HPDE6-E6E7 (cell line): ENCODE data around the gene PLD5.
"Not testable (repeated sequence)": the region's sequence is repeated elsewhere in the genome, so short reads cannot be mapped to it uniquely, and the experiment has no call there.

Source experiments
- DNase-seq: peaks from one replicate; pipeline ENCODE4 v3.0.0; 2011; ENCODE audit warnings: missing footprints; ENCODE audit errors: extremely low spot score

The PLD5 gene

DNA sequence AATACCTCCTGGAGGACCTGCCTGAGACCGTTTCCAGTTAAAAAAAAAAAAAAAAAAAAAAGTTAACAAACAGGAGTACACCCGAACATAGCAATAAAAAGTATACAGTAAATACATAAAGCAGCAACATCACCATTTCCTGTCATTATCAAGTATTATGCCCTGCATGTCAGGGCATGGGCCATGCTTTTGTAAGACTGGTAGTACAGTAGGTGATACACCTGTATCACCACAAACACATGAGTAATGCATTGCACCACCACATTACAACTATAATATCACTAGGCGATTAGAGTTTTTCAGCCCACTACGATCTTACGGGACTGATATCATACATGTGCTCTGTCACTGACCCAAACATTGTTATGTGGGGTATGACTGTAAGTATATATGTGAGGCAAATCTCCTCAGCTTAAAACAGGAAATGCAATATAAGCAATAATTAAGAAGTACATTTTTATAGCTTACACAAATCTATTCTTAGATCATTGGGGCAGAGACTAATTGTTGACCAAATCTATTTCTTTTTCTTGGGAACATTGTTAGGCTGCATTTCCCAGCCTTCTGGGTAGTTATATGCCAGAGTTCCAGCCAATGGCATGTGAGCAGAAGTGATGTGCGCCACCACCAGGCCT is 98.1 kb downstream of the PLD5 start:
- no peak for DNase-seq

DNA sequence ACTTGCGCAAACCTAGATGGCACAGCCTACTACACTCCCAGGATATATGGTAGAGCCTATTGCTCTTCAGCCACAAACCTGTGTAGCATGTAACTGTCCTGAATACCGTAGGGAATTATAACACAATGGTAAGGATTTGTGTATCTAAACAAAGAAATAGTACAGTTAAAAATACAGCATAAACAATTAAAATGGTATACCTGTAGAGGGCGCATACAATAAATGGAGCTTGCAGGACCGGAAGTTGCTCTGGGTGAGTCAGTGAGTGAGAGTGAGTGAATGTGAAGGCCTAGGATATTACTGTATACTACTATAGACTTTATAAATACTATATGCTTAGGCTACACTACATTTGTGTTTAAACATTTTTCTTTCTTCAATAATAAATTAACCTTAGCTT is 99.3 kb downstream of the PLD5 start:
- DNase-seq: no peak

DNA sequence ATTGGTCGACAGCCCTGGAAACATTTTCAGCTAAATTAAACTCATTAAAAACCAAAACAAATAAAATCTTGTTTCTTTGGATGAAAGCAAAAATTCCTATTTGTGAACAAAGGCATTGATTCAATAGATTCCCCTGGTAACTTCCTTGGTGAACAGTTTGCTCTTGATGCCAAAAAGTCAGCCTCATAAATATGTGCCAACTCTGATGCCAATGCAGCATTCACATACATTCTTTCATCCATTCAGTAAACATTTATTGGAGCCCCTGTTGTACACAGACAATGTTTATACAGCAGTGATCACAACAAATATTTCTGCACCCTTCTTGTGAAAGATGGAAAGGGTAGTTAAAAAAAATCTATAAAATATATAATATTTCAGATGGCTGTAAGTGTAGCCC is 107.8 kb downstream of the PLD5 start:
- no peak for DNase-seq

DNA sequence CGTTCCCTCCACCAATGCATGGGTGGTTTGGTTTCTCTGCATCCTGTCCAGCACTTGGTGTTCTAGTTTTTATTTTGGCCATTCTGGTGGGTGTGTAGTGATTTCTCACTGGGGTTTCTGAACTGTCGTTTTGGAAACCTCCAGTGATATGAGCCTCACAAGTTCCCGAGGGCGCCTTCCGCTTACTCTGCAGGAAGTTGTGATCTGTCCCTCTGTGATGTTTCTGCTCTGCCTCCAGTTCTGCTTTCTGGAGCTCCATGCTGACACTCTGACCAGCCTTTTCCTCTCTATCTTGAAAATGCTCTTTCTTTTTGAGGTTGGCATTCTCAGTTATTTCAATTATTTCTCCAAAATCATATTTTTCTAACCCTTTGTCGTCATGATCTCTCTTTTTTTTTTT is 111.6 kb downstream of the PLD5 start:
- DNase-seq: no peak

DNA sequence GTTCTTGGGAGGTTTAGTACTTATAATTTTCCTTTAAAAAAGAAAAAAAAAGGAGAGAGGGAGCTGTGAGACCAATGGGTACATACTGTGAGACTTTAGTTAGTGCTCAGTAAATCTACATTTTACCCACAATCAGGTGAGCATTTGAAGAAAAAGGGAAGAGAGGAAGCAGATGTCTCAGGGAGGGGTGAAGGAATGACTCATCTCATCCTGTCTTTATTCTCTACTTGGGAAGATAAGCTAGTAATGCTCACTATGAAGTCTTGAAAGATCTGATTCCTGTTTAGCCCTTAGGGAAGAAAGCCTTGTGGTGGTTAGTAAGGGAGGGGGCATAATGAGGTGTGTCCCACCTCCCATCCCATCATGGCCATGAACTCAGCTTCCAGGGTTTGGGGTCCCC is 112.6 kb downstream of the PLD5 start:
- DNase-seq: no peak

DNA sequence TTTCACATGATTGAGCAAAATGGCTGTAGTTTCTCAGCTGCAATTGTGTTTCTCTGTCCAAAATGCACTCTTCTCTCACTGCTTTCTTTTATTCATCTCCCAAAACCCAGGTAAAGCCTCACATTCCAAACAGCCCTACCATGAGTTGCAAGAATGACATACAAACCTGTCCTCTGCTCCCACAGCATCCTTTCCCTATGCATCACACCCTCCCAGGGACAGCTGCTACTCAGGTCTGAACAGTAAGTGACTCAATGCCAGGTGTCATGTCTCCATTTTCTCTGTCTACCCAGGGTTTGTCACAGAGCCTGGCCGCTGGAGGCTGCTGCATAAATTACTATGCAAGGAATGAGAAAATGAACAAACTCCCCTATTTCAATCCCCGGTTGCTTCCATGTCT is 118.5 kb downstream of the PLD5 start:
- DNase-seq: no peak

DNA sequence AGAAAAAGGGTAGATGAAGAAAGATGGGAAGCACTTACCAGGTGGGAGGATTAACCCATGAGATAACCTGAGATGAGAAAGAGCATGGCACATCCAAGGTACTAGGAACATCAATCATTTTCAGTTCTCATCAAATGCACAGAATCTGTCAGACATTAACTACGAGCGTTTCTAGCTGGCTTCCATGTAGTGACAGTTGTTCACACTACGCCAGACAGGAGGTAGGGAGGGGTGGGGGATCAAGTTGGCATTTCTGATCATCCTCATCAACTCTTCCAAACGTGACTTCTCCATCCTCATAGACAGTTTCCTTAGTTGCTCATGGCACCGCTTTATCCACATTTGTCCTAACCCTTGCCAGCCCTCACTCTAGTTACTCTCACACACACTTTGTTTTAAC is 120.2 kb downstream of the PLD5 start:
- DNase-seq: no peak

DNA sequence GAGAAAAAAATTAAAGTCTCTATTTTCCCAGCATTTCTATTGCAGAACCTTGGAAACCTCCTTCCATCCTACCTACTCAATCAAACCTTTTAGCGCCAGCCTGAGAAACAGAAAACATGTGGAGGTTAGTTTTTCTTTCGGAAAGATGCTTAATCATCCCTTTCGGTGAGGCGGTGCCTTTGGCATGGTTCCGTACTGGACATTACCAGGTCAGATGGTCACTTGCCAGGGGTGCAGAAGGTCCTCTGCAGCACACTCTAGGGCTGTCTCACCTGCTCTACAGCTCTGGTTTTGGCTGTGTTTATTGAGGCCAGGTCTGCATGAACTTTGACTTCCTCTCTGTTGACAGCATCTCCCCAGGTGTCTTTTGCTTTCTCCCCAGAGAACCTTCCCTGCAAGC is 121.5 kb downstream of the PLD5 start:
- DNase-seq: no peak

DNA sequence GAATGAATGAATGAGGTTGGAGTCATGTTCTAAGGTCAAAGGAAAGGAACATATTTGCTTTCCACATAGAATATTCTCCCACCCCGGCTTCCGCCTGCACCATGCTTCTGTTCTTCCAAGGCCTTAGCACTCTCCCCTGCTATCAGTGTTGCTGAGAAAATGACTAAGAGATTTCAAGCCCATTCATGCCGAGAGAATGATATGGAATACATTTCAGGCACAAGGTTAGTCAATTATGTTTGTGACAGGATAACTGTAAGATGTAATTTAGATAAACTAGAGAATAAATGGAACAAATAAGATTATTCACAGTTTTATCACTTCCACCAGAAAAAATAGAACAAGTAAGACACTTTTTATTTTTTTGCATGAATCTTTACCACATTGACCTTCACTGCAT is 122.6 kb downstream of the PLD5 start:
- no peak for DNase-seq

DNA sequence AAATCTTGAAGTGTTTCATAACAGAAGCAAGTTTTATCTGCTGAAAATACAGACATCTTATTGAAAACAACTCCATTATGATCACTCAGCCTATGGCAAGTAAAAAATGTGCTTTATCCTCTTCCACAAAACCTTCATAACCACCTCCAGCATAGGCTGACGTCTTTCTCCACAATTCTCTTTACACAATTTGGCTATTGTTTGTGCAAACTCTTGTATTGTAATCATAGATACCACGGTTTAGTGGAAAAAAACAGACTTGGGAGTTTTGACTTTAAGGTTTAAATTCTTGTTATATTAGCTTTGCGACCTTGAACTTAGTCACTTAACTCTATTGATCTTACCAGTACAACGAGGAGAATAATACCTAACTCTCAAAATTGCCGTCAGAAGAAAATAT is 126.1 kb downstream of the PLD5 start:
- DNase-seq: no peak

DNA sequence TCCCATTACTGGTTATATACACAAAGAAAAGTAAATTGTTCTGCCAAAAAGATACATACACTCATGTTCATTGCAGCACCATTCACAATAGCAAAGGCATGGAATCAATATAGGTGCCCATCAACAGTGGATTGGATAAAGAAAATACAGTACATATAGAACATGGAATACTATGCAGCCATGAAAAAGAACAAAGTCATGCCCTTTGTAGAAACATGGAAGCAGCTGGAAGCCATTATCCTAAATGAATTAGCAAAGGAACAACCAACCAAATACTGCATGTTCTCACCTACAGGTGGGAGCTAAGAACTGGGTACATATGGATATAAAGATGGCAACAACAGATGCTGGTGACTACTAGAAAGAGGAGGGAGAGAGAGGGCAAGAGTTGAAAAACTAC is 132.6 kb downstream of the PLD5 start:
- DNase-seq: no peak

DNA sequence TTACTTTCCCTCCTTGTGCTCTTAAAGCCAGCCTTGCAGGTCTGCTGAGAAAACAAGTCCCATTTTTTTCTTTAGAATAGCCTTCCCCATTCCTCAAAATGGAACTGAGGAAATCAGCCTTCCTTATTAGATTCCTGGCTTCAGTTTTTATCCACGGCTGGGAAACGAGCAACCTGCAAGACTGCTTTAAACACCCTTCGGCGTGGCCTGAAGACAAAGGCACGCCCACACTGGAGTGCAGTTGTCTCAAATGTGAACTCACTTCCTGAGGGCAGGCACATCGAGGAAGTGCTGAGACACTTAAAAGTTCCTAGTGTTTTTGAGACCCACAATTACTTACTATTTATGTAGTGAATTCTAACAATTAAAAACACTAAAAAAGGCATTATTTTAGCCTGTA is 148.4 kb downstream of the PLD5 start:
- DNase-seq: not testable (repeated sequence)

DNA sequence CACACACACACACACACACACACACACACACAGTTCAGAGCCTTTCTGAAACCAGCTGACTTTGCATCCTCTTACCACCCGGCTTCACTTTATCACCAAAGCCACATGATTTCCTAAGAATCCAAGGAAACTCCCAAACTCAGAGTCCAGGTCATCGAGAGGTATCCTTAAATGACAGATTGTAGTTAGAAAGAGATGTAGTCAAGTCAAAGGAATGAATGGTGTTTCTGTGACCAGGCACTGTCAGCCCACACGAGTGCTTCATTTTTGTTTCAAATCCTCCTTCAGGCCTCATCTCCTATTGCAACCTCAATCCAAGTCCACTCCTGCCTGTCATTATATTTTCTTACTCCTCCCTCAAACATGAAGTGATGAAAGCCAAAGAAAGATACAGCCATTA is 174.1 kb downstream of the PLD5 start:
- not testable (repeated sequence) for DNase-seq

DNA sequence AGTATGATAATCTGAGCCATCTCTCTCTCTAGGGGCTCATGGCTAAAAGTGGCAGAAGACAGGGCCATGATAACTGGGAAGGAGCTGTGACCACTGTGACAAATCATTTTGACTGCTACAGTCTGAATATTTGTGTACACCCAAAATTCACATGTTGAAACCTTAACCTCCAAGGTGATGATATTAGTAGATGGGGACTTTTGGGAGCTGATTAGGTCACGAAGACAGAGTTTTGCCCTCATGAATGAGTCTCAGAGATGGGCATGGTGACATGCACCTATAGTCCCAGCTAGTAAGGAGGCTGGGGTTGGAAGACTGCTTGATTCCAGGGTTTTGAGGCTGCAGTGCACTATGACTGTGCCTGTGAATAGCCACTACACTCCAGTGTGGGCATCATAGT is 174.9 kb downstream of the PLD5 start:
- DNase-seq: no peak

DNA sequence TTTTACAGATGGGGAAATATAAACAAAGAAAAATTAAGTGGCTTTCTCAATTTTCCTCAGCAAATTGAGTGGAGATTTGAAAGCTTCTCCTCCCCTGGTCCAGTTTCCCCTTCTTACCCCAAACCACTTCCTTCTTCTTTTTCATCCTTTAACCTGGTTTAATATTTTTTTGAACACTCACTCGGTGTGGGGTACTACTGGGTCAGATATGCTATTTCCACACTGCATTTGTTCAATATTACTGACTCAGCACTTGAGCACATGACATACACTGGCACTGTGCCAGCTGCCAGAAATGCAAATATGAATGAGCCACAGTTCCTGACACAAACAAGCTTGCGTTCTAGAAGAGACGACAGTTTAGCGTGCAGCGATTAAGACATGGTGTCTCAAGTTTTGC is 193.6 kb downstream of the PLD5 start:
- not testable (repeated sequence) for DNase-seq

DNA sequence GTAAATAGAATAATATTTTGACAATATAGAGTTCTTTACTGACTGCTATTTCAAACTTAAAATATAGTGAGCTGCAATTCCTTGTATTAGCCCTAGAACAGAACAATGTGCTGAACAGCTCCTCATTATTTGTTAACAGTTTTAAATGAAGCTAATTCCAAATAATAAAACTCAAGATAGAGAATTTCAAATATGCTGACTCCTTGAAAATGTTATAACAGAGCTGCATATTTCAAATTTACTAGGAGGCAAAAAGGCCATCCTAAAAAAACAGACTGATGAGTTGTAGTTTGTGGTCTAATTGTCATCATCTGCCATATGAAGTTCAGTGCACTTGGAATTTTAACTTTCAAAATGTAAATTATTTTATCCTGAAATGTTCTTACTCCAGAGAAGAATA is 197.1 kb downstream of the PLD5 start:
- not testable (repeated sequence) for DNase-seq

DNA sequence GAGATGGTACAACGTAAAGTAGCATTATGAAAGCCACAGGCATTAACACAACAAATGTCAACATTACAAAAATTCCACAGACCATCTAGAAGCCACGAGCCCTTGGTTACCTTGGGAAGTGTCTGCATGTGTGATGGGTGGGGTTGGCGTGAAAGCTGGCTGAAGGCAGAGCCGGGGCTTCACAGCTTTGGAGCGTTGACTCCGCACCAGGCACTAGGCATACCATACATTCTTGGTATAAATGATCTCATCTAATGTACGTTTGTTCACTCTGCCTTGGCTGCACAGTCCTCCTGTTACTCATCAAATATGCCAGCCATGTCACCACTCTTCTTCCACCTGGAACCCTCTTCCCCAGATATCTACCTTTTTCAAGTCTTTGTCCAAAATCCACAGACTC is 202.5 kb downstream of the PLD5 start:
- not testable (repeated sequence) for DNase-seq

DNA sequence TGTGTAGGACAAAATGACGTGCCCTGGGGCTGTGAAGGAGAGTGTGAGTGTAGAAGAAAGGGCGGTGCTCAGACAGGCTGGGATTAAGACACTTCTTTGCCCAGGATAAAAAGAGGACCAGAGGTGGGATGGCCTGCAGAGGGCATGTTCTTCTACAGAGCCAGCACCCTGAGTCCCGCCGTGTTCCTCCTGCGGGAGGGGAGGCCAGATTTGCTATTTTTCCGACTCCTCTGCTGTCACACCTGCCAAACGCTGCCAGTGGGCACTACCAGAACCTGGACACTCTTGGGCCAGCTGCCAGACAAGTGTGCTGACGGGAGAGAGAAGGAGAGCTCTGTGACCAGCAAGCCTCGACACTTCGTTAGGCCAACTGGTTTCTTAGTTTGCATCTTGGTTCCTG is 206.4 kb downstream of the PLD5 start:
- DNase-seq: no peak

DNA sequence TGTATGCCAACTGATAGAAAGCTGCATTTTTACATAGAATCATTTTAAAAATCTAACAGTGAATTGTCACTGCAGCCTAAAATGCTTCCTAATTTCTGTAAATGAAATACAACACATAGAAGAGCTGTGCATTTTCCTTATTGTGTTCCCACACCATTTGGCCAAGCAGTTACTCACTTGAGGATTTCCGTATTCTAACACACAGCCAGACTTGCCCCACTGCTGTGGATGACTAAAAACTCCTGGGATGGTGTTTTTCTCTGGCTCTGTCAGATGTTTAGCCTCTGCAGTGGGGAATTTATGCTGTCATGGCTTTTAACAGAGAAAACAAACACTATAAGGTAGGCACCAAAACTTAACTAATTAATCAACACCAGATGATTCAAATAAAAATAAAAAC is 209.6 kb downstream of the PLD5 start:
- DNase-seq: not testable (repeated sequence)

DNA sequence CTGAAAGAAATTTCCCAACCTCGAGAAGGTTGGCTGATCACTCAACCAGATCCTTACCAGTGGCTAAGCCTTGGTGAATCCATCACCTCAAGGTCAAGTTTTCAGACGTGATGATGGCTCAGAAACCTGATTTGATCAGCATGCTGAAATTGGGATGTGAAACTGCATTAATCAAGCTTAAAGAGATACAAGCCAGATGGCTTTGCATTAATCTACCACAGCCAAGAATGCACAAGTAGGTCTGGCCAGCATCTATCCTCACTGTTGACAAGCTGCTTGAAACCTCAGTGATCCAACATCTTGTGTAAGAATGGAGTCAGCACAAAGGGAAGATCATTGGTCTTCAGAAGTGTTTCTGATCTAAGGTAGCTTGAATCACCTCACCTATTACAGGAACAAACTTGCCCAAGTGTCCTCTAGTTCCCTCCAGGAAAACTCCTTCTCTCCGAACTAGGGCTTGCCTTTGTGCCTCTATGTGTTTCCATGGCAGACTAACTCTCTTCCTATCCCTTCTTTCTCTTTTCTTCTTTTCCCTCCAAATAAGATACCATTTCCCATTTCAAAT is 210.3 kb downstream of the PLD5 start:
- not testable (repeated sequence) for DNase-seq

DNA sequence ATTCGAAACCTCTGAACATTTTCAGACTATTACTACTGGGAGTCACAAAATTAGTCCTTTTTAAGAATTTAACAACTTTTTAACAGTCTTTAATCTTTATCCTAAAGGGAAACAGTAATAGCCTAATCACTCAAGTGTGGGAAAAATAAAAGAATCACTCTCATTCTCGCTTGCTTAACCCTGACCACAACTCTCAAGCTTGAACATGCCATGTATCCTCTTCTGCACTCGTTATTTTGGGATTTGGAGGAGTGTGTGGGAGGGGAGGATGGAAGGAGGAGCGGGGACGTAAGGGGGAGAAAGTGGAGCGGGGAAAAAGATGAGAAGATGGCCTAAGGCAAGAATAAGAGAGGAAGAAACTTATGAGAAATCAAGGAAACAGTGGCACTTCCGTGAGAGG is 215.8 kb downstream of the PLD5 start:
- not testable (repeated sequence) for DNase-seq

DNA sequence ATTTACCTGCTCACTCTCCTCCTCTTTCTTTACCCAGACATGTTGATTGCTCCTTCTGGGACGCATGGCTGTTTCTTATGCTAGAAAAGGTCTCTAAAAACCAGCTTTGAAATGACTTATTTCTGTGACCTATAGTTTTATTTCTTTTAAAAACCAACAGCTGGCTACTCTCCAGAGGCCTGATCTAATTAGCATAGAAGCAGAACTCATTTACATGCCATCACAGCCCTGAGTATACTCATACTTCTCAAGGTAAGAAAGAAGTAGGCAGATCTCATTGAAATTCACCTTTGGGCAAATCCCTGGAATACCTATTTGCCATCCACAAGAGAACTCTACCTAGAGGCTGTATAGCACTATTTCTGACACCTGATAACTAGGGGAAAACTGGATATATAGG is 230.7 kb downstream of the PLD5 start:
- DNase-seq: not testable (repeated sequence)

DNA sequence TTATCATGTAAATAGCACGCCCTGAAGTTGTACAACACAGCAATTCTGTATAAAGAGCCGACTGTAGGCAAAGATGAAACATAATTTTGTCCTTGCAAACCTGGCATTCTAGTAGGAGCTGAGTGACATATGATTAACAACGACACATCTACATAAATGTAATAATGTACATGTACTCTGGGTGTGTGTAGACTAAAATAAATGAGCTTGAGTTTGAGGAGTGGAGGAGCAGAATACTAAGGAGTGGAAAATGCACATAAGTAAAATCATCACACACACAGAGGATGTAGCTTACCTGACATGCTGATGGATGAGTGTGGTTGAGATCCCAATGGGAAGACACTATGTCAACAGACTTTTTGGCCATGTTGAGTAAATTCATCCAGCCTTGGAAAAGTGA is 236.4 kb downstream of the PLD5 start:
- not testable (repeated sequence) for DNase-seq
